IPS-15b (cell line): ENCODE data around the gene PPP2R5B.
"Not testable (repeated sequence)": the region's sequence is repeated elsewhere in the genome, so short reads cannot be mapped to it uniquely, and the experiment has no call there.

ENCODE experiments used
- H3K27me3 ChIP-seq: one replicate; pipeline ENCODE4 v1.6.1; 2013; ENCODE audit warnings: low read length; ENCODE audit not compliant: control insufficient read depth, insufficient read depth
- H3K36me3 ChIP-seq: one replicate; pipeline ENCODE4 v1.6.1; 2013; ENCODE audit warnings: low read length; ENCODE audit not compliant: control insufficient read depth, insufficient read depth
- H3K4me1 ChIP-seq: one replicate; pipeline ENCODE4 v1.6.1; 2013; ENCODE audit warnings: mild to moderate bottlenecking, low read length; ENCODE audit not compliant: control insufficient read depth, insufficient read depth
- H3K4me3 ChIP-seq: one replicate; pipeline ENCODE4 v1.5.1; 2013; ENCODE audit warnings: low read depth, low read length
- H3K9ac ChIP-seq: one replicate; pipeline ENCODE4 v1.6.1; 2013; ENCODE audit warnings: low read depth, mild to moderate bottlenecking, low read length
- H3K9me3 ChIP-seq: one replicate; pipeline ENCODE4 v1.6.1; 2013; ENCODE audit warnings: mild to moderate bottlenecking, low read length; ENCODE audit not compliant: control insufficient read depth, insufficient read depth

PPP2R5B gene

GRCh38 chr11:64971421-64972233 is 47.1 kb downstream of the PPP2R5B start, which contains the start of gene MAJIN:
Gene MAJIN, minus strand, starts transcription at chr11:64972108. Its CDS starts 12,703 bp downstream, at chr11:64959405.
- Histone ChIP-seq H3K27me3 (peaks cover 7% of the 10 kb centered on the region), H3K9ac (no peak within 1 kb of the TSS), H3K9me3 (no peaks in the 10 kb centered on the region), H3K4me1 (no peaks in the 10 kb centered on the region), H3K4me3 (no peak within 1 kb of the TSS), H3K36me3 (no peaks in the 10 kb centered on the region)

GRCh38 chr11:64974124-64974523 is 49.6 kb downstream of the PPP2R5B start:
- H3K4me1 ChIP-seq, result no peaks in the 10 kb centered on the region
- no peak overlapping the region for H3K4me3 ChIP-seq
- no peaks in the 10 kb centered on the region for H3K9me3 ChIP-seq
- no peaks in the 10 kb centered on the region for H3K36me3 ChIP-seq
- H3K27me3 ChIP-seq, result peaks cover 7% of the 10 kb centered on the region
- no peak overlapping the region for H3K9ac ChIP-seq

- H3K9ac ChIP-seq, result no peak overlapping the region
- no peaks in the 10 kb centered on the region for H3K9me3 ChIP-seq
- peaks cover 2% of the 10 kb centered on the region for H3K27me3 ChIP-seq
- H3K36me3 ChIP-seq, result no peaks in the 10 kb centered on the region
- H3K4me3 ChIP-seq, result no peak overlapping the region
- H3K4me1 ChIP-seq, result no peaks in the 10 kb centered on the region
Measured at GRCh38 chr11:64976651-64977050, 52.2 kb downstream of the PPP2R5B start.

GRCh38 chr11:64983339-64983738 is 58.9 kb downstream of the PPP2R5B start:
- not testable (repeated sequence) for H3K9ac ChIP-seq, H3K36me3 ChIP-seq, H3K9me3 ChIP-seq, H3K4me1 ChIP-seq, H3K27me3 ChIP-seq, H3K4me3 ChIP-seq
